OCI-LY7 (cell line): ENCODE measurements around the gene SPARC. TPM values are rescaled to one million over a fixed set of nuclear protein-coding genes. Genes with fewer than 3 reads are reported as not detected.
"Not testable (repeated sequence)": the region's sequence is repeated elsewhere in the genome, so short reads cannot be mapped to it uniquely, and the experiment has no call there.

Experiments used
- BruUV-seq: library from RNA; stranded (reverse); fragments of 400-500 nt; replicated peaks from 2 replicates; lab custom pipeline; 2021; lab: Mats Ljungman, UMichigan
- CTCF ChIA-PET: fragments of 300-600 bp; sonication (Branson Sonifier 250); formaldehyde crosslinking; loops from one replicate; lab custom pipeline; 2022; ENCODE audit warnings: antibody characterized with exemption; ENCODE audit not compliant: unreplicated experiment; lab: Charles Lee
- POLR2A ChIA-PET: fragments of 300-600 bp; sonication (Branson Sonifier 250); formaldehyde crosslinking; loops from one replicate; lab custom pipeline; 2022; ENCODE audit warnings: antibody characterized with exemption; lab: Charles Lee
- DNase-seq: peaks from one replicate; pipeline ENCODE4 v3.0.0-alpha.2; 2015; ENCODE audit warnings: low spot score
- H2AFZ ChIP-seq: fragments of 200-600 bp; sonication (generic), shearing (Covaris generic); 2 replicates; pipeline ENCODE4 v1.6.1; 2014; ENCODE audit warnings: mild to moderate bottlenecking, antibody characterized with exemption, low read length, moderate library complexity
- H3K27ac ChIP-seq: fragments of 200-600 bp; sonication (generic); 2 replicates; pipeline ENCODE4 v1.5.1; 2014; ENCODE audit warnings: mixed run types, low read depth, mild to moderate bottlenecking, moderate library complexity, low read length, inconsistent platforms; ENCODE audit not compliant: poor library complexity, severe bottlenecking
- H3K36me3 ChIP-seq: fragments of 200-600 bp; sonication (generic); 2 replicates; pipeline ENCODE4 v1.6.1; 2014; ENCODE audit warnings: mild to moderate bottlenecking, antibody characterized with exemption, low read length, moderate library complexity, mixed read lengths; ENCODE audit not compliant: insufficient read depth
- H3K4me1 ChIP-seq: fragments of 200-600 bp; sonication (generic); 2 replicates; pipeline ENCODE4 v1.5.1; 2014; ENCODE audit warnings: mild to moderate bottlenecking, low read length; ENCODE audit not compliant: insufficient read depth, poor library complexity, severe bottlenecking
- H3K4me2 ChIP-seq: fragments of 200-600 bp; sonication (generic); 2 replicates; pipeline ENCODE4 v1.6.1; 2014; ENCODE audit warnings: mild to moderate bottlenecking, low read length
- H3K4me3 ChIP-seq: fragments of 200-600 bp; sonication (generic); 2 replicates; pipeline ENCODE4 v1.5.1; 2014; ENCODE audit warnings: mild to moderate bottlenecking, low read depth, low read length; ENCODE audit not compliant: poor library complexity, severe bottlenecking
- H3K79me2 ChIP-seq: fragments of 200-600 bp; sonication (generic); 2 replicates; pipeline ENCODE4 v1.6.1; 2016; ENCODE audit warnings: low read depth, mild to moderate bottlenecking, low read length, moderate library complexity, mixed read lengths; ENCODE audit not compliant: insufficient read depth
- H3K9me2 ChIP-seq: fragments of 200-600 bp; sonication (generic); 2 replicates; pipeline ENCODE4 v1.6.1; 2016; ENCODE audit warnings: mild to moderate bottlenecking, low read length, mixed read lengths; ENCODE audit not compliant: insufficient read depth
- H3K9me3 ChIP-seq: fragments of 200-600 bp; sonication (generic); 2 replicates; pipeline ENCODE4 v1.6.1; 2014; ENCODE audit warnings: mild to moderate bottlenecking, mixed run types, low read length, mixed read lengths
- H4K20me1 ChIP-seq: fragments of 200-600 bp; sonication (generic); 2 replicates; pipeline ENCODE4 v1.6.1; 2014; ENCODE audit warnings: mild to moderate bottlenecking, antibody characterized with exemption, low read length, moderate library complexity, mixed read lengths; ENCODE audit not compliant: insufficient read depth
- EZH2phosphoT487 ChIP-seq: fragments of 200-600 bp; sonication (generic); IDR thresholded peaks from 2 replicates; pipeline ENCODE4 v1.6.1; 2018; ENCODE audit warnings: low read depth, borderline replicate concordance, mild to moderate bottlenecking, mixed run types, antibody characterized with exemption, low read length, moderate library complexity, mixed read lengths
- intact Hi-C: fragments of 100-400 bp; cut with micrococcal nuclease; formaldehyde crosslinking; loops from one replicate; pipeline ENCODE4 v1.10.0; 2022; ENCODE audit not compliant: unreplicated experiment
- total RNA-seq, 2 experiments: library from RNA; depleted of rRNA in 1 of 2; stranded (reverse); fragments of >200 nt in 1 of 2; shearing (Covaris generic) in 1 of 2; gene quantifications; 2 replicates each; pipeline ENCODE4 v1.2.3, GENCODE V29; 2014 to 2022
- TF ChIP-seq, protein P1 (sequence below): fragments of 200-600 bp; sonication (generic); conservative IDR thresholded peaks from 2 replicates; pipeline ENCODE4 v1.5.1; 2014; ENCODE audit warnings: mild to moderate bottlenecking, antibody characterized with exemption, low read length, moderate library complexity, mixed read lengths

Gene SPARC
- total RNA-seq, 2 experiments from 2014 or later: 0.89 TPM; not detected in 1

DNA sequence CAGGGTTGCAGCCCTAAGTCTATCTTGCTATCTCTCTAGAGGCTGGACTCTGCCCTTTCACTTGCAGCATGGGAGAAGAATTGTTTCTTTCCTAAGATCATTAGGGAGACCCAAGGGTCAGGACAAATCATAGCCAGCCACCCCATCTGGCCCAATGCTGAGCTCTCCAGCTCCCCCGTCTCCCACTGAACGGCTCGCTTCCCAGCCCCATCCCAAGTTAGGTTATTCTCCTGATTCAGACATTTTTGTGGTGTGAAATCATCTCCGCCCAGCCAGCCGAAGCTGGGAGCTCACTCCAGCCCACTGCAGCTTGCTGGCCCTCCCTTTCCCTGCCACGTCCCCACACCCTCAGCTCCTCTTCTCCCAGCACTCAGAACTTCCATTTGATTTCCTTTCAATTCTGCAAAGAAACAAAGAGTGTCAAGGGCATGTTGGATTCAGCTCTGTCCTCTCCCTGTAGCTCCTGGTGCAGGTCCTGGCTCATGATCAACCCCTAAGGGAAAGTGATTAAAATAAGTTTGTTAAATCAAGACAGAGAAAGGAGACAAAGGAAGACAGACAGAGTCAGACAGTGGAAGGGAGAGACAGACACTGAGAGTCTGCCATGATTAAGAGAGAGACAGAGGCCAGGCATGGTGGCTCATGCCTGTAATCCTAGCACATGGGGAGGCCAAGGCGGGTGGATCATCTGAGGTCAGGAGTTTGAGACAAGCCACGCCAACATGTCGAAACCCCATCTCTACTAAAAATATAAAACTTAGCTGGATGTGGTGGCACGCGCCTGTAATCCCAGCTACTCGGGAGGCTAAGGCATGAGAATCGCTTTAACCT, 12.6 kb upstream of the SPARC start:
- no peaks in the 10 kb centered on the region for H3K36me3 ChIP-seq
- no peaks in the 10 kb centered on the region for H3K4me1 ChIP-seq
- H4K20me1 ChIP-seq: no peaks in the 10 kb centered on the region
- H3K27ac ChIP-seq: no peak overlapping the region
- H3K4me3 ChIP-seq: no peak overlapping the region
- BruUV-seq: no TSS peak
- H3K9me3 ChIP-seq: no peaks in the 10 kb centered on the region
- no peak overlapping the region for H2AFZ ChIP-seq
- H3K4me2 ChIP-seq: no peak overlapping the region
- H3K9me2 ChIP-seq: no peaks in the 10 kb centered on the region
- intact Hi-C loops: no loop called here
- H3K79me2 ChIP-seq: no peaks in the 10 kb centered on the region
- POLR2A ChIA-PET: interaction anchor here (0.7 to 1.7 kb wide), 6 partner anchors 19 to 549 kb away, joined by 3 to 5 read pairs (median 4); no protein-coding TSS in a partner anchor
- CTCF ChIA-PET: interaction anchor here (0.7 kb wide), 2 partner anchors 36 to 42 kb away, joined by 3 read pairs; no protein-coding TSS in a partner anchor
- DNase-seq: no peak
- TF ChIP-seq, protein P1, sequence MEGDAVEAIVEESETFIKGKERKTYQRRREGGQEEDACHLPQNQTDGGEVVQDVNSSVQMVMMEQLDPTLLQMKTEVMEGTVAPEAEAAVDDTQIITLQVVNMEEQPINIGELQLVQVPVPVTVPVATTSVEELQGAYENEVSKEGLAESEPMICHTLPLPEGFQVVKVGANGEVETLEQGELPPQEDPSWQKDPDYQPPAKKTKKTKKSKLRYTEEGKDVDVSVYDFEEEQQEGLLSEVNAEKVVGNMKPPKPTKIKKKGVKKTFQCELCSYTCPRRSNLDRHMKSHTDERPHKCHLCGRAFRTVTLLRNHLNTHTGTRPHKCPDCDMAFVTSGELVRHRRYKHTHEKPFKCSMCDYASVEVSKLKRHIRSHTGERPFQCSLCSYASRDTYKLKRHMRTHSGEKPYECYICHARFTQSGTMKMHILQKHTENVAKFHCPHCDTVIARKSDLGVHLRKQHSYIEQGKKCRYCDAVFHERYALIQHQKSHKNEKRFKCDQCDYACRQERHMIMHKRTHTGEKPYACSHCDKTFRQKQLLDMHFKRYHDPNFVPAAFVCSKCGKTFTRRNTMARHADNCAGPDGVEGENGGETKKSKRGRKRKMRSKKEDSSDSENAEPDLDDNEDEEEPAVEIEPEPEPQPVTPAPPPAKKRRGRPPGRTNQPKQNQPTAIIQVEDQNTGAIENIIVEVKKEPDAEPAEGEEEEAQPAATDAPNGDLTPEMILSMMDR: no peak
- TF ChIP-seq EZH2phosphoT487: no peak

DNA sequence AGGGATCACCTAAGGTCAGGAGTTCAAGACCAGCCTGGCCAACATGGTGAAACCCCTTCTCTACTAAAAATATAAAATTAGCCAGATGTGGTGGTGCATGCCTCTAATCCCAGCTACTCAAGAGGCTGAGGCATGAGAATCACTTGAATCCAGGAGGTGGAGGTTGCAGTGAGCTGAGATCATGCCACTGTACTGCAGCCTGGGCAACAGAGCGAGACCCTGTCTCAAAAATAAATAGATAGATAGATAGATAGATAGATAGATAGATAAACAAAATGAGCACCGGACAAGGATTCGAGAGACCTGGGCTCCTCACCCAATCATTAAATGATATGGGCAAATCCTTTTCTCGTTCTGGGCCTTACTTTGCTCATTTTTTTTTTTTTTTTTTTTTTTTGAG, 11.4 kb upstream of the SPARC start:
- H3K4me1 ChIP-seq, H3K79me2 ChIP-seq, CTCF ChIA-PET, H3K27ac ChIP-seq, BruUV-seq, intact Hi-C loops, H3K4me2 ChIP-seq, DNase-seq, H2AFZ ChIP-seq, H3K9me3 ChIP-seq, H3K4me3 ChIP-seq, H3K9me2 ChIP-seq, H3K36me3 ChIP-seq, H4K20me1 ChIP-seq: not testable (repeated sequence)
- POLR2A ChIA-PET: interaction anchor here (0.7 to 1.7 kb wide), 3 partner anchors 23 to 62 kb away, joined by 5 to 6 read pairs (median 5); no protein-coding TSS in a partner anchor

DNA sequence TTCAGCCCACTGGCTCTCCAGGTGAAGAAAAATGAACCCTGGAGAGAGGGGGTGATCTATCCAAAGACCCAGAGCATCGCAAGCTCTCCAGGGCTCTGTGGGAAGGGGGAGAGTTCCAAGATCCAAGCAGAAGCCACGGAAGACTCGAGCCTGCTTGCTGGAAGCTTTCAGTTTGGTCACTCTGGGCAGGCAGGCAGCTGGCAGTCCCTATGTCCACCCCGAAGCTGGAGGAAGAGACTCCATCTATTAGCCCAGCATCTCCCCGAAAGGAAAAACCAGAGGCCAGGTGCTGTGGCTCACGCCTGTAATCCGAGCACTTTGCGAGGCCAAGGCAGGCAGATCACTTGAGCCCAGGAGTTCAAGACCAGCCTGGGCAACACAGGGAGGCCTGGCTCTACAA, 10.7 kb upstream of the SPARC start:
- TF ChIP-seq EZH2phosphoT487: no peak
- TF ChIP-seq, protein P1: no peak
- H3K4me1 ChIP-seq: no peaks in the 10 kb centered on the region
- ChIA-PET POLR2A (no interaction called here), CTCF (no interaction called here)
- no peaks in the 10 kb centered on the region for H3K9me3 ChIP-seq
- H4K20me1 ChIP-seq: no peaks in the 10 kb centered on the region
- H2AFZ ChIP-seq: no peak overlapping the region
- H3K36me3 ChIP-seq: no peaks in the 10 kb centered on the region
- no peaks in the 10 kb centered on the region for H3K9me2 ChIP-seq
- no peak for DNase-seq
- H3K79me2 ChIP-seq: no peaks in the 10 kb centered on the region
- intact Hi-C loops: no loop called here
- H3K27ac ChIP-seq: no peak overlapping the region
- H3K4me2 ChIP-seq: no peak overlapping the region
- BruUV-seq: no TSS peak
- no peak overlapping the region for H3K4me3 ChIP-seq
